NCI-H1417 (cell line): ENCODE measurements around the gene ACSM2A.
"Not testable (repeated sequence)": the region's sequence is repeated elsewhere in the genome, so short reads cannot be mapped to it uniquely, and the experiment has no call there.

Experiments used
- DNase-seq, 3 experiments: peaks; one replicate each; lab custom pipeline; 2025; lab: John Stamatoyannopoulos, UW

Gene ACSM2A

DNA sequence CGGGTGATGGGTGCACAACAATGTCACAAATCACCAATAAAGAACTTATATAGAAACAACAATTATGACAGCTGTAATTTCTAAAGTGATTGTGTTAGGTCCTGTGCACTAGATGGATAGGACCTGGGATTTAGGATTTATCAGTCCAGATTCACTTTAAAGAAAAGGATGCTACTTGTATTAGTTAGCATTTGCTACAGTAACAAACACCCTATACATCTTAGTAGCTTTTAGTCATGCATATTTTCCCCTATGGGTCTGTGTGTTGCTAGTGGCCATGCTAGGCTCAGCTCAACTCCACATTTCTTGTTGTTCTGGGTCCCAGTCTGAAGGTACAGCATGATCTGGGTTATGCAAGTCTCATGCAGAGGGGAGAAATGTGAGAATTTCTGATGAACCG lies 7.9 kb downstream of the ACSM2A start:
- DNase-seq, result not testable (repeated sequence)

- not testable (repeated sequence) for DNase-seq
Measured at GRCh38 chr16:20460313-20460712, 9.0 kb downstream of the ACSM2A start.

- DNase-seq, result not testable (repeated sequence)
Measured at GRCh38 chr16:20468954-20469353, 17.6 kb downstream of the ACSM2A start.

DNA sequence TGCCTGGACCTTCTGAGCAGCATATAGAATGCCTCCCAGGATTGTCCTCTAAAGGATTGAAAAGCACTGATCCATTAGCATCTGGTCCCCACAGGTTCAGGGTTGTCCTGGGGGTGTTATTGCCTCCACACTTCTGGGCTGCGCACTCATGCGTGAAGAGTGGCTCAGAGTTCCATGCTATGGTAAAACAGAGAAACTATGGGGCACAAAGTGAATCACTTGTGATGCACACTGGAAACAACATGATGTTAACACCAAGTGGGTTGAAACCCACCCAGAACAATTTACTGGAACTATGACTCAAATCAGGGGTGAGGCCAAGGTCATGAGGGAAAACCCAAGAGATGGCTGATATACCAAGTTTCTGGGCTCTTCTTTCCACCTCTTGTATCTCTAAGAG lies 18.6 kb downstream of the ACSM2A start:
- not testable (repeated sequence) for DNase-seq

GRCh38 chr16:20470732-20471131 lies 19.4 kb downstream of the ACSM2A start:
- DNase-seq, result not testable (repeated sequence)

DNA sequence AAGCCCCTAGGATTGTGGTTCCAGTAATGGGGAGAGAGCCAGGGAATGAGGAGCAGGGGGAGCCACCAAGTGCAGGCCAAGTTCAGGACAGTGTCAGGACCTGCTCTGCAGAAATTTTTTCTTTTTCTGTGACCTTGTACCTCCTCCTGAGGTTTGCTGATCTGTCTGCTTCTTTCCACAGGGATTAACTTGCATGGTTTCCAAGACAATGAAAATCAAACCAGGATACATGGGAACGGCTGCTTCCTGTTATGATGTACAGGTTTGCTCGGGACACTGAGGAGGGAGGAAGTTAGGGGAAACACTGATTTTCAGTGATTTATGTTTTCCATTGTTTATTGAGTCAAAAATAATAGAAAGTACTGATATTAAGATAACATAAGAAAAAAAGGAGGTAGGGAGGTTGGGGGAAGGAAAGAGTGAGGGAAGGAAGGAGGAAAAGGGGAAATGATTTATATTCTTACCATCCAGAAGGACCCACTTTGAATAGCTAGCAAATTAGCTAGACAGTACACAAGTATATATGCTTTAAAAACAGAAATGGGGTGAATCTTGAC lies 25.9 kb downstream of the ACSM2A start:
- DNase-seq, result not testable (repeated sequence)

DNA sequence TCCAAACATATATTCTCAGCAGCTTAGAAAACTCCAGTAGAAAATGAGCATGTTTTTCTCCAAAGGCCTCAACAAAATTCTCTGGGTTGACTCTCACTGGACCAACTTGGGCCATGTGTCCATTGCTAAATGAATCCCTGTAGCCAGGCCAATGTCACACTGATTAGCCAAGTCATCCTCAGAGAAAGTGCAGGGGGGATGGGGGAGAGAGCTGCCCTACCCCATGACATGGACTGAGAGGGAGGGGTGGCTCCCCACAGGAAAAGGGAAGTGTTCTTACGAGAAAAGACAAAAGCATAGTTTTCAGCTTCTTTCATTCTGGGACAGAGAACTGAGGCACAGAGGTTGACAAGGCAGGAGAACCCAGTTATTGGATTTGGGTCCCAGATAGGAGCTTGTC lies 32.7 kb downstream of the ACSM2A start:
- DNase-seq, result not testable (repeated sequence)

GRCh38 chr16:20484726-20485125 lies 33.4 kb downstream of the ACSM2A start:
- no peak for DNase-seq

GRCh38 chr16:20485408-20485807 lies 34.1 kb downstream of the ACSM2A start:
- no peak for DNase-seq

GRCh38 chr16:20490994-20491393 lies 39.7 kb downstream of the ACSM2A start:
- not testable (repeated sequence) for DNase-seq

DNA sequence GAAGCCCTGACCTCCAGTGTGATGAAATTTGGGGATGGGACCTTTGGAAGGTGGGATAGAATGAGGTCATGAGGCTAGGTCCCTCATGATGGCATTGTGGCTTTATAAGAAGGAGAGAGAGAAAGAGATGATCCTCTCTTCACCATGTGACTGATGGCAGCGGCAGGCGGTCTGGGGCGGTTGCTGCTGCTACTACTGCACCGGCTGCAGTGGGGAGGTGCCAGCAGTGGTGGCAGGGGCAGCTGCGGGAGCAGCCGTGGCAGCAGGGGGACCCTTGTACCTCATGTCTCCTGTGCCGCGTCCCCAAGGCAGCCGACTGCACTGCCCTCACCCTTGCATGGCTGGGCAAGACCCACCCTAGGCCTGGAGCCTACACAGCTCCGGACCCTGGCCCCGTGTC lies 40.1 kb downstream of the ACSM2A start:
- DNase-seq, result not testable (repeated sequence)

GRCh38 chr16:20504418-20504817 lies 53.1 kb downstream of the ACSM2A start:
- DNase-seq, result no peak

- DNase-seq, result no peak
Measured at GRCh38 chr16:20507280-20507679, 56.0 kb downstream of the ACSM2A start.

DNA sequence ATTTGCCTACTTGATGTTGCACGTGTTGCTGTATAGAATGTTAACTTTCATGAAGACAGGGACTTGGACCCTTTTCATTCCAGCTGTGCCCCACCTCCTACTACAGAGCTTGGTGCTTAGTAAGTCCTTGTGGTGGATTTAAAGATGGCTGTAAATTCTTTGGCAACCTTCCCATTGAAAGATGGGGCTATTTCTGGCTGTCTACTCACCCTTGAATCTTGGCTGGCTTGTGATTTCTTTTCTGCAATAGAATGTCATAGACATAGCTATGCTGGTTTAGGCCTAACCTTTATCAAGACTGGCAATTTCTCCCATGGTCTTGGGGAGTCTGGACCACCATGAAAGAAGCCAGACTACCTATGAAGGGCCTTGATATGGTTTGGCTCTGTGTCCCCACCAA lies 59.0 kb downstream of the ACSM2A start:
- DNase-seq, result no peak

GRCh38 chr16:20515688-20516090 lies 64.4 kb downstream of the ACSM2A start:
- no peak for DNase-seq

DNA sequence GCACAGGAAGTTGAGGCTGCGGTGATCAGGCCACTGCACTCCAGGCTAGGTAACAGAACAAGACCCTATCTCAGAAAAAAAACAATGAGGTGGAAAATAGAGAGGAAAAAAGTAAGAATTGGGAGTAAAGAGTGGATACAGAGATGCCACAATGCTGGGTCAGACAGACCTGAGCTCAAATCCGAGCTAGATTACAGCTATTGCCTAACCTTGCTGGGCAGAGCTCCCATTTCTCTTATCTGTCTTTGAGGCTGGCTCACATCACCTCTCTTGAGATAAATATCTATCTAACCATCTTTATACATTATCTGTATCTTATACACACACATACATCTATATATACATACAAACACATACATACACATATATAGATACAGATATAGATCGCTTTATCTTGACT lies 65.8 kb downstream of the ACSM2A start:
- no peak for DNase-seq

GRCh38 chr16:20519231-20519630 lies 67.9 kb downstream of the ACSM2A start:
- no peak for DNase-seq

- no peak for DNase-seq
Measured at GRCh38 chr16:20520103-20520502, 68.8 kb downstream of the ACSM2A start.

- DNase-seq, result not testable (repeated sequence)
Measured at GRCh38 chr16:20531795-20532194, 80.5 kb downstream of the ACSM2A start.

GRCh38 chr16:20532284-20532792 lies 81.0 kb downstream of the ACSM2A start:
- DNase-seq, result not testable (repeated sequence)

- not testable (repeated sequence) for DNase-seq
Measured at GRCh38 chr16:20536669-20537068, 85.3 kb downstream of the ACSM2A start.
